Activated naive CD8-positive, alpha-beta T cell treated with anti-CD3 and anti-CD28 coated beads for 36 hours (primary cell): Measurements from ENCODE around the gene PI4K2A. TPM values are rescaled to one million over a fixed set of nuclear protein-coding genes. Genes with fewer than 3 reads are reported as not detected.
"Not testable (repeated sequence)": the region's sequence is repeated elsewhere in the genome, so short reads cannot be mapped to it uniquely, and the experiment has no call there.

Source experiments
- DNase-seq: peaks from one replicate; pipeline ENCODE4 v3.0.0; 2021
- H3K27ac Mint-ChIP-seq: one replicate; pipeline ENCODE4 v1.8.0; 2022; ENCODE audit warnings: mild to moderate bottlenecking, moderate library complexity, mixed read lengths
- H3K27me3 Mint-ChIP-seq: one replicate; pipeline ENCODE4 v1.8.0; 2022; ENCODE audit warnings: mild to moderate bottlenecking, mixed read lengths
- H3K36me3 Mint-ChIP-seq: one replicate; pipeline ENCODE4 v1.8.0; 2021; ENCODE audit warnings: mild to moderate bottlenecking, mixed read lengths
- H3K4me1 Mint-ChIP-seq: one replicate; pipeline ENCODE4 v1.8.0; 2021; ENCODE audit warnings: mixed read lengths
- H3K4me3 Mint-ChIP-seq: one replicate; pipeline ENCODE4 v1.8.0; 2022; ENCODE audit warnings: mild to moderate bottlenecking, moderate library complexity, mixed read lengths
- H3K9me3 Mint-ChIP-seq: one replicate; pipeline ENCODE4 v1.8.0; 2022; ENCODE audit warnings: mixed read lengths
- total RNA-seq, 2 experiments: library from RNA; stranded (reverse); gene quantifications; one replicate each; pipeline ENCODE4 v1.2.3, GENCODE V29; 2021

PI4K2A gene
- total RNA-seq, 2 experiments from 2014 or later: 10.8 to 11.7 TPM

DNA sequence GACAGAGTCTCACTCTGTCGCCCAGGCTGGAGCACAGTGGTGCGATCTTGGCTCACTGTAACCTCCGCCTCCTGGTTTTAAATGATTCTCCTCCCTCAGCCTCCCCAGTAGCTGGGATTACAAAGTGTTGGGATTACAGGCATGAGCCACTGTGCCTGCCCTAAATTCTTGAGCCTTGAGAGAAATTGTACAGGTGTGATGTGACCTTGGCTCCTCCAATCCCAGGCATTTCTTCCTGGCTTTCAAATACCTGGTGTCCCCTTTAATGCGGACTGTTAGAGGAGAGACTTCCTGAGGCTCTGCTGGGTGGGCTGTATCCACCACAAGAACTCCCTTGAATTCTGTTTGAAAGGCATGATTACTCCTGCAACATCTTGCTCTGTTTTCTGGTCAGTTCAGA is 22.2 kb upstream of the PI4K2A start:
- Mint-ChIP-seq H3K4me1 (no peaks in the 10 kb centered on the region), H3K4me3 (no peak overlapping the region), H3K27me3 (no peaks in the 10 kb centered on the region), H3K36me3 (no peaks in the 10 kb centered on the region), H3K9me3 (no peaks in the 10 kb centered on the region), H3K27ac (no peak overlapping the region)
- DNase-seq: no peak

DNA sequence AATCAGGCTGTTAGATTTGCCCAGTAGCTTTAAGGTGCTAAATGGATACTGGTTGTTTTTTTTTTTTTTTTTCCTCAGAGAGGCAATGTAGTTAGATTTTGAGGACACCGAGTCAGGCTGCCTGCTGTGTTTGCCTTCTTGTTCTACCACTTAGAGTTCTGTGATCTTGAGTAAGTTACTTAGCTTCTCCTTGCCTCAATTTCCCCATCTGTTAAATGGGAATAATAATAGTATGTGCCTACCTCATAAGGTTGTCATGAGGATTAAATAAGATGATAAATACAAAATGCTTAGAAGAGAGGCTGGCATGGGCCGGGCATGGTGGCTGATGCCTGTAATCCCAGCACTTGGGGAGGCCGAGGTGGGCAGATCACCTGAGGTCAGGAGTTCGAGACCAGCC is 21.7 kb upstream of the PI4K2A start:
- H3K27ac Mint-ChIP-seq: no peak overlapping the region
- H3K36me3 Mint-ChIP-seq: no peaks in the 10 kb centered on the region
- H3K4me3 Mint-ChIP-seq: no peak overlapping the region
- H3K4me1 Mint-ChIP-seq: no peaks in the 10 kb centered on the region
- no peaks in the 10 kb centered on the region for H3K9me3 Mint-ChIP-seq
- H3K27me3 Mint-ChIP-seq: no peaks in the 10 kb centered on the region
- no peak for DNase-seq

DNA sequence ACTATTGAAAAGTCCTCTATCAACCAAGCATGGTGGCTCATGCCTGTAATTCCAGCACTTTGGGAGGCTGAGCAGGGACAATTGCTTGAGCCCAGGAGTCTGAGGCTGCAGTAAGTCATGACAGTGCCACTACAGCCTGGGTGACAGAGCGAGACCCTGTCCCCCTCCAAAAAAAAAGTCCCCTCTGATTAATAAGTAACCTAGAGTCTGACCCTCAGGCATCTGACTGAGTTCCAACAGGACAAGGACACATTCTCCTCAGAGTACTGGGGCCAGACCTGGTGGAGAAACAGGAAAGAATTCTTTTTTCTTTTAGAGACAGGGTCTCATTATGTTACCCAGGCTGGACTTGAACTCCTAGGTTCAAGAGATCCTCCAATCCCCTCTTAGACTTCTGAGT is 17.2 kb upstream of the PI4K2A start:
- H3K4me3 Mint-ChIP-seq: no peak overlapping the region
- no peaks in the 10 kb centered on the region for H3K36me3 Mint-ChIP-seq
- DNase-seq: no peak
- no peaks in the 10 kb centered on the region for H3K9me3 Mint-ChIP-seq
- H3K4me1 Mint-ChIP-seq: no peaks in the 10 kb centered on the region
- no peak overlapping the region for H3K27ac Mint-ChIP-seq
- no peaks in the 10 kb centered on the region for H3K27me3 Mint-ChIP-seq

DNA sequence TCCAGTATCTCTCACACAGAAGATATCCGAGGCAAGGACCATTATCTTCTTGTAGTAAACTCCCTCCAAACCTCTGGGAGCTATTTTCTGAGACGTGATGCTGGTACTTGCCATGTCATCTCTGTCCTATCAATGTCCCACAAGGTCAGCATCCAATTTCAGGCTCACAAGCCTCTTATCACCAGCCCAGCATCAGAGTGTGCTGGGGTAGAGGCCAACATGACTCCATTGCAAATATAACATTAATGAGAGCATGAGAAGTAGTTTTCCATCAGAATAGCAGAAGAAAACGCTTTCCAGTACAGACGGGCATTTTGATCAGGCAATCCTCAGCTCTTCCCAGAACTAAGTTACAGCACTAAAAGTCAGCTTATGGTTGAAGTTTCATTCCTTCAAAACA is 12.7 kb upstream of the PI4K2A start:
- Mint-ChIP-seq H3K27me3 (no peaks in the 10 kb centered on the region), H3K9me3 (no peaks in the 10 kb centered on the region), H3K27ac (no peak overlapping the region), H3K36me3 (no peaks in the 10 kb centered on the region), H3K4me1 (peaks cover 4% of the 10 kb centered on the region), H3K4me3 (no peak overlapping the region)
- DNase-seq: no peak

DNA sequence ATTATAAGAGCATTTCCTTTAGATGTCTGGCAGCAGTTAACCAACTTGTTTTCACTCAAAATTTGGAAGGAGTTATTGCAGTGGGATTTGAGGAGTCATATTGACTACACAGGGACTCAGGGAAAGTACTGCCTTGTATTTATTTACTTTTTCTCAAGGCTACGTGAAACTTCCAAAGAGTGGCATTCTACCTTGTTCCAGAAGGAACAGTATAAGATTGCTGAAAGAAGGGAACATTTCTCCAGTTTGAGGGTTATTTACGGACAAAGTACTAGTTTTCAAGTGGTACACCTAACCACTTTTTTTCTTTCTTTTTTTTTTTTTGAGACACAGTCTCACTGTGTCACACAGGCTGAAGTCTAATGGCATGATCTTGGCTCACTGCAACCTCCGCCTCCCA is 12.2 kb upstream of the PI4K2A start:
- Mint-ChIP-seq H3K27ac (no peak overlapping the region), H3K4me3 (no peak overlapping the region)

DNA sequence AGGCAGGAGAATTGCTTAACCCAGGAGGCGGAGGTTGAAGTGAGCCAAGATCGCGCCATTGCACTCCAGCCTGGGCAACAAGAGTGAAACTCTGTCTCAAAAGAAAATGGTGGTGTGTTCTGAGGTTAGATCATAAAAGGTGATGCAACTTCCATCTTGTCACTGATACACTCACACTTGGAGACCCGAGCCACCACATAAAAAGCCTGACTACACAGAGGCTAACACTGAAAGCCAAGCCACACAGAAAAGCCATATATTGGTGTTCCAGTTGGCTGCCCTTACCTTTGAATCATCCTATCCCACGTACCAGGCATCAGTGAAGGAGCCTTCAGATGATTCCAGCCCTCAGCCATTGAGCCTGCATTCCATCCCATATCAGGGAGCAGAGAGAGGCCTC is 11.2 kb upstream of the PI4K2A start:
- H3K36me3 Mint-ChIP-seq: peaks cover 2% of the 10 kb centered on the region
- no peaks in the 10 kb centered on the region for H3K9me3 Mint-ChIP-seq
- DNase-seq: no peak
- H3K27ac Mint-ChIP-seq: no peak overlapping the region
- no peak overlapping the region for H3K4me3 Mint-ChIP-seq
- H3K4me1 Mint-ChIP-seq: peaks cover 14% of the 10 kb centered on the region
- H3K27me3 Mint-ChIP-seq: no peaks in the 10 kb centered on the region

More for the DNA sequence above, 12.2 kb upstream of the PI4K2A start:
- Mint-ChIP-seq H3K4me1 (peaks cover 7% of the 10 kb centered on the region), H3K36me3 (peaks cover under 1% of the 10 kb centered on the region), H3K27me3 (no peaks in the 10 kb centered on the region), H3K9me3 (no peaks in the 10 kb centered on the region)
- DNase-seq: no peak

DNA sequence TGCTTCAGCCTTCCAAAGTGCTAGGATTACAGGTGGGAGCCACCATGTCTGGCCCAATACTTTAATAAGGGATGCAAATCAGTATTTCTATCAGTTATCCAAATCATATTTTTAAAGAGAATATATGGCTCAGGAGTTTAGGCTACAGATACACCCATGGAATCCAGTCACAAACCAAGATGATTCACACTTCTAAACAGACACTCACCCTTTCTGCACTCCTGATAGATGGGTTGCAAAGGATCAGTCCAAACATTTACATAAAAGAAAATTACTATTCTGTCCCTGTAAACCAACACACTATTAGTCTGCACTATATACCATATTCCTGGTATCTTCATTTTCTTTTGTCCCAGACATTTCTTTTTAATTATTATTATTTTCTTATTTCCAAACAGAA is 9.4 kb upstream of the PI4K2A start:
- no peak overlapping the region for H3K27ac Mint-ChIP-seq
- no peak for DNase-seq
- H3K4me3 Mint-ChIP-seq: no peak overlapping the region
- H3K4me1 Mint-ChIP-seq: peaks cover 14% of the 10 kb centered on the region
- H3K36me3 Mint-ChIP-seq: peaks cover 2% of the 10 kb centered on the region
- H3K9me3 Mint-ChIP-seq: no peaks in the 10 kb centered on the region
- no peaks in the 10 kb centered on the region for H3K27me3 Mint-ChIP-seq

DNA sequence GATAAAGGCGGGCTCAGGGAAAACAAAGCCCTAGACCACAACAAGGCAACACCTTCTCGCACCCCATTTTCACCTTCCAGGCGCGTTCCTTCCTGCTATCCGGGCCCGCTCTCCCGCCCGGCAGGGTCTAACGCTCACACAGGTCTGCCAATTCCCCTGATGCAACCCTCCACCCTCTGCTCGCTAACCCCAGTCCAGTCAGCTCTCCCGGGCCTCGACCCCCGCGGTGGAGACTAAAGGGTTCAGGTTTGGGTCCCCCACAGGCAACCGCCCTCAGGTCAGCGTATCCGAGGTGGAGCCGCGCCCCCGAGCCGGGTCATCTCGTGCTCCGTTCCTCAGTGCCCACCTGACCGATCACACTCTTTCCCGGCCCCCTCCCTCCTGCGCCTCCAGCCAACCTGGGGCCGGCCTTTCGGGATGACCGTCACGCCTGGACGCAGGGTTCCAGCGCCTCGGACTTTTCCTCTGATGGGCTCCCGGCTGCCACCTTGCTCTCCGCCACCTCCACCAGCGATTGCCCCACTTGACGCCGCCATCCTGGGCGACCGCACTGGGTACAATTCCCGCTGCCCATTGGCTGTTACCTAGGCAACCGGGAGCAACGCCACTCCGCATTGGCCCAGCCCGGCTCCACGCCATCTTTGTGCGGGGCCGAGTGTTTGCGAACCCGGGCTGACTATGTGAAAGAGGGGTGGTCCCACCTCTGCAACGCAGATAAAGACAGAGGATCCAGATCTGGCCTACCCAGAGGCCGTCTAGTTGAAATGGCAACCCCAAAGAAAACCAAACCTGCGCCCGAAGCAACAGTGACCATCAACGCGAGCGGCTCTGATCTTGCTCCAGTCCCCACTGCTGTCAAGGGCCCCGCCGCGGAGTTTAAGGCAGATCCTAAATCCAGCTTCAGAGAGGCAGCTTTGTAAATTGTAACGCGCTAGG is 7.3 kb upstream of the PI4K2A start, which contains the start of gene MORN4:
Gene MORN4 (minus strand): TSS at position 552 of the 936 bp plus-strand sequence. CDS start 13,847 bp downstream, outside the sequence.
- H3K4me3 Mint-ChIP-seq: peak within 1 kb of the TSS; percentile 99
- no peaks in the 10 kb centered on the region for H3K27me3 Mint-ChIP-seq
- H3K36me3 Mint-ChIP-seq: peaks cover 2% of the 10 kb centered on the region
- DNase-seq: peak; percentile 91
- H3K4me1 Mint-ChIP-seq: peaks cover 14% of the 10 kb centered on the region
- H3K27ac Mint-ChIP-seq: peak within 1 kb of the TSS; percentile 91
- no peaks in the 10 kb centered on the region for H3K9me3 Mint-ChIP-seq

DNA sequence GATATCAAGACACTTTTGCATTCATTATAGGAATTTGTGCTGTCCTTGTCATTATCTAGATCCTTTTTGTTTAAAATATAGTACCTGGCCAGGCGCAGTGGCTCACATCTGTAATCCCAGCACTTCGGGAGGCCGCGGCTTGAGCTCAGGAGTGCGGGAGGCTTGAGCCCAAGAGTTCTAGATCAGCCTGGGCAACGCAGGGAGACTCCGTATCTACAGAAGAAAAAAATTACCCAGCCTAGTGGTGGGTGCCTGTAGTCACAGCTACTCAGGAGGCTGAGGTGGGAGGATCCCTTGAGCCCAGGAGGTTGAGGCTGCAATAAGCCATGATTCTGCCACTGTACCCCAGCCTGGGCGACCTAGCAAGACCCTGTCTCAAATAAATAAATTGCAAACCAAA is 6.5 kb upstream of the PI4K2A start:
- H3K4me3 Mint-ChIP-seq: peak overlapping the region; percentile 99

DNA sequence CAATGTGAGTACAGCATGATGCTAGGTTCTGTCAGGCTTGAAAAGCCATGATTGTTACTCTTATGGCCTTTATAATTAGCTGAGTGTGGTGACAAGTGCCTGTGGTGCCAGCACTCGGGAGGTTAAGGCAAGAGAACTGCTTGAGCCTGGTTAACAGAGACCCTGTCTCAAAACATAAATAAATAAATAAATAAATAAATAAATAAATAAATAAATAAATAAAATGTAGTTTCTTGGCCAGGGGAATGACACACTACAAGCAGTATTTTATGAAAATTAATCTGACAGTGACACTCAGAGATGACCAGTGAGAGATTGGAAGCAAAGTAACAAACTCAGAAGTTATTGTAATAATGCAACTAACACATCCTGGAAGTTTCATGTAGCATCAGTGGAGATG is 4.9 kb upstream of the PI4K2A start:
- no peak overlapping the region for H3K4me3 Mint-ChIP-seq

More for the DNA sequence above, 6.5 kb upstream of the PI4K2A start:
- peak; percentile 15 for DNase-seq
- H3K27ac Mint-ChIP-seq: peak overlapping the region; percentile 91
- H3K9me3 Mint-ChIP-seq: no peaks in the 10 kb centered on the region
- H3K27me3 Mint-ChIP-seq: no peaks in the 10 kb centered on the region
- peaks cover 2% of the 10 kb centered on the region for H3K36me3 Mint-ChIP-seq
- peaks cover 14% of the 10 kb centered on the region for H3K4me1 Mint-ChIP-seq

DNA sequence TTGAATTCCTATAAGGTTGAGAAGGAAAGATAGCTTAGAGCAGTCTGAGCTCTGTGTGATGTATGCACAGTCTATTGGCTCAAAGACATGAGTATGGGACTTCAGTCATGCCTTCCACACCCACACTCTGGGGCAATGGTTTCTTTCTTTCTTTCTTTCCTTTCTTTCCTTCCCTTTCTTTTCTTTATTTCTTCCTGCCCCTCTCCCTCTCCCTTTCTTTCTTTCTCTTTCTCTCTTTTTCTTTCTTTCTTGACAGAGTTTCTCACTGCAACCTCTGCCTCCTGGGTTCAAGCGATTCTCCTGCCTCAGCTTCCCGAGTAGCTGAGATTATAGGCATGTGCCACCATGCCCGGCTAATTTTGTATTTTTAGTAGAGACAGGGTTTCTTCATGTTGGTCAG is 1.4 kb upstream of the PI4K2A start:
- H3K4me1 Mint-ChIP-seq: peaks cover 22% of the 10 kb centered on the region
- H3K36me3 Mint-ChIP-seq, H3K27me3 Mint-ChIP-seq, H3K9me3 Mint-ChIP-seq, H3K27ac Mint-ChIP-seq, DNase-seq, H3K4me3 Mint-ChIP-seq: not testable (repeated sequence)

More for the DNA sequence above, 4.9 kb upstream of the PI4K2A start:
- no peaks in the 10 kb centered on the region for H3K27me3 Mint-ChIP-seq
- H3K36me3 Mint-ChIP-seq: peaks cover 2% of the 10 kb centered on the region
- no peak for DNase-seq
- peaks cover 19% of the 10 kb centered on the region for H3K4me1 Mint-ChIP-seq
- H3K27ac Mint-ChIP-seq: no peak overlapping the region
- H3K9me3 Mint-ChIP-seq: no peaks in the 10 kb centered on the region

DNA sequence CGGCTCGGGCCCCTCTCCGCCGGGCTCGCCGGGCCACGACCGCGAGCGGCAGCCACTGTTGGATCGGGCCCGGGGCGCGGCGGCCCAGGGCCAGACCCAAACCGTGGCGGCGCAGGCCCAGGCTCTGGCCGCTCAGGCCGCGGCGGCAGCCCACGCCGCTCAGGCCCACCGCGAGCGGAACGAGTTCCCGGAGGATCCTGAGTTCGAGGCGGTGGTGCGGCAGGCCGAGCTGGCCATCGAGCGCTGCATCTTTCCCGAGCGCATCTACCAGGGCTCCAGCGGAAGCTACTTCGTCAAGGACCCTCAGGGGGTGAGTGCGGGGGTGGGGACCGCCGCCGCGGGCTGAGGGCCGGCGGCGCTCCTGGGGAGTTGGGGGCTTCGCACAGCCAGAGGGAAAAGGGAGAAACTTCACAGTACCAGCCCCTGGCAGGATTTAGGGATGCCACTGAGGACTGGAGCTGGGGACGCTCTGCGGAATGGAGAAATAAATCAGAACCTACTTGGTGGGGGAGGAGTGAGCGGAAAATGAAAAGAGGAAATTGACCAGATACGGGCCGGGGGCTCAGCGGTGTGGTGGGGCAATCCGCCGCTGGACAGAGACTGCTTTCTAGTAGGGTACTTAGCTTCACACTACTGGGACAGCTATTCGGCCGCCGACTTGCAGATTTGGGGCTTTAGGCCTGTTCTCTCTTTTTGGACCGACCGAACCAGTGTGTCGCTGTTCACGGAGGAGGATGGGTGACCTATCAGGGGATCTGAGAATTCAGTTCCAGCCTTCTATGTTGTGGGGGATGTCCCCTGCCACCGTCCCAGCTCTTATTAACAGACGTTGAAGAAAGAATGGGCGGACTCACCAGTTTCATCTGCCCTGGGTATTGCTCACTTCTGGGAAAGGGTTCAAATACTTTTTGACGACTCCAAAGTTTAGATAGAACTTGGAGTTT is 669 bp downstream of the PI4K2A start:
- H3K27me3 Mint-ChIP-seq: no peaks in the 10 kb centered on the region
- H3K9me3 Mint-ChIP-seq: no peaks in the 10 kb centered on the region
- peaks cover 22% of the 10 kb centered on the region for H3K4me1 Mint-ChIP-seq
- DNase-seq: peak; percentile 41
- H3K4me3 Mint-ChIP-seq: peak overlapping the region; percentile 92
- H3K36me3 Mint-ChIP-seq: peaks cover 13% of the 10 kb centered on the region
- H3K27ac Mint-ChIP-seq: peak overlapping the region; percentile 73

DNA sequence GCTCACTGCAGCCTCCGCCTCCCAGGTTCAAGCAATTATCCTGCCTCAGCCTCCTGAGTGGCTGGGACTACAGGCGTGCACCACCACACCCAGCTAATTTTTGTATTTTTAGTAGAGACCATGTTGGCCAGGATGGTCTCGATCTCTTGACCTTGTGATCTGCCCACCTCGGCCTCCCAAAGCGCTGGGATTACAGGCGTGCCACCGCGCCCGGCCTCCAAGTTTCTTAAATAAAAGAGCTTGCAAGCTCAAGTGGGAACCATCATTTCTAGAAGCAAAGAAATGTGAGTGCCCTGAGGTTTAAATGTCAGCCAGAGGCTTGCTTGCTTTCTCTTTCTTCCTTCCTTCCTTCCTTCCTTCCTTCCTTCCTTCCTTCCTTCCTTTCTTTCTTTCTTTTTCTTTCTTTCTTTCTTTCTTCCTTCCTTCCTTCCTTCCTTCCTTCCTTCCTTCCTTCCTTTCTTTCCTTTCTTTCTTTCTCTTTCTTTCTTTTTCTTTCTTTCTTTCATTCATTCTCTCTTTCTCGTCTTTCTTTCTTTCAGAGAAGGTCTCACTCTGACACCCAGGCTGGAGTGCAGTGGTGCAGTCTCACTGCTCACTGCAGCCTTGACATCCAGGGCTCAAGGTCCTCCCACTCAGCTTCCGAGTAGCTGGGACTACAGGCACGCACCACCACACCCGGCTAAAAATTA is 2.1 kb downstream of the PI4K2A start:
- Mint-ChIP-seq H3K4me1 (peaks cover 23% of the 10 kb centered on the region), H3K36me3 (peaks cover 13% of the 10 kb centered on the region)
- H3K27me3 Mint-ChIP-seq: not testable (repeated sequence)

DNA sequence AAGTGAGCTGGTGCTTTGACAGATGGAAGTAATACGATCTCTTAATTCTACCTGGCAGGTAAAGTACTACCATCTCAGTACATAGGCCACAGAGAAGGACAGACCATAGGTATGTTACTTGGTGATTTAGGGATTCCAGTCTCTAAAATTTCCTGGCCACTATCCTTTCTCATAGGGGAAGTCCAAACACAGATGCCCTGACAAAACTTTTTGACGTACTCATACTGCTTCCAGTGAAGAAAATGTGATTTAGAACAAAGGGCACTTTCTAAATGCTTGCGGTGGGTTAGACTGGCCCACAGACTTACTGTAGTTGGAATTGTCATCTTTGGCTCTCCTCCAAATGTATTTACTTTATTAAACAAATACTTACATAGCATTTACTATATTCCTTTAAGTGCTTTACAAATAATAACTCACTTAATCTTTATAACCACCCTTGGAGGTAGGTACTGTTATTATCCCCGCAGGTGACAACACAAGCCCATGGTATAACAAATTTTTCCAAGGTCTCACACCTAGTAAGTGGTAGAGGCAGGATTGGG is 3.0 kb downstream of the PI4K2A start:
- H3K9me3 Mint-ChIP-seq: no peaks in the 10 kb centered on the region
- H3K36me3 Mint-ChIP-seq: peaks cover 13% of the 10 kb centered on the region
- no peak overlapping the region for H3K4me3 Mint-ChIP-seq
- no peaks in the 10 kb centered on the region for H3K27me3 Mint-ChIP-seq
- DNase-seq: no peak
- no peak overlapping the region for H3K27ac Mint-ChIP-seq
- peaks cover 27% of the 10 kb centered on the region for H3K4me1 Mint-ChIP-seq

More for the DNA sequence above, 2.1 kb downstream of the PI4K2A start:
- H3K27ac Mint-ChIP-seq, H3K9me3 Mint-ChIP-seq, DNase-seq: not testable (repeated sequence)
- H3K4me3 Mint-ChIP-seq: peak overlapping the region; percentile 40
